HG02759 (cell line): ENCODE data around the gene USH2A.

ENCODE experiments used
- ATAC-seq: cut with Tn5 transposase; IDR thresholded peaks from one replicate; pipeline ENCODE4 v1.9.1; 2021; ENCODE audit warnings: mild to moderate bottlenecking, moderate library complexity; ENCODE audit not compliant: unreplicated experiment

The USH2A gene

DNA sequence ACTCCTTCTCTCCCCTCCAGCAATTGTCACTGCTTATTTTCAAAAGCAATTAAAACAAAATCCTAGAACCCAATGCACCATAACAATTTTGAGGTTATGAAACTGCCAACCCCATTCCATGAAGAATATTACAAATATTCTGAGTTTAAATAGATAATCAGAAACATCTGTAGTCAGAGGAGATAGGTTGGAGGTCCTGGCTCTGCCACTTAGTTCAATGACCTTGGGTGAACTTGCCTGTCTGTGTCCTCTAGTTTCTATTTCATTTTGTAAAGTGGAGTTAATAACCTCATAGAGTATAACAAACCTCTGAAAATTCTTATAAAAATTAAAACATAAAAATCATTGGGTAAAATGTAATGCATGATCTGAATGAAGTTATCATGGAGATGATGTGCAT lies 691.5 kb downstream of the USH2A start:
- no peak for ATAC-seq

DNA sequence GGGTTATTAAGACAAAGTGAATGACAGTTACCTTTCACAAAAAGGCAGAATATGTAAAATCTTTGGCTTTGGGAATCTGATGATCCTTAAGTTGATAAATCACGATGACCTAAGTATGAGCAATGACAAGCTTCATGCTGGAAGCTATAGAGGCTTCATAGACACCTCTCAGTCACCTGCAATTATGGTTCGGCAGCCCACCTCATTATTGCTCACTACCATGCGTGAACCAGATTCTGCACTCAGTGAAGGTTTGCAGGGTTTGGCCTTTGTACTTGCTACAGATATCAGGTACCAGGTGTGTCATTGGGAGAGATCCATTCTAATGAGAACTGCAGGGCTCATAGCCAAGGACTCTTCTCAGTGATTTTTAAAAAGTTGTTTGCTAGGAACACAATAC lies 692.6 kb downstream of the USH2A start:
- no peak for ATAC-seq

DNA sequence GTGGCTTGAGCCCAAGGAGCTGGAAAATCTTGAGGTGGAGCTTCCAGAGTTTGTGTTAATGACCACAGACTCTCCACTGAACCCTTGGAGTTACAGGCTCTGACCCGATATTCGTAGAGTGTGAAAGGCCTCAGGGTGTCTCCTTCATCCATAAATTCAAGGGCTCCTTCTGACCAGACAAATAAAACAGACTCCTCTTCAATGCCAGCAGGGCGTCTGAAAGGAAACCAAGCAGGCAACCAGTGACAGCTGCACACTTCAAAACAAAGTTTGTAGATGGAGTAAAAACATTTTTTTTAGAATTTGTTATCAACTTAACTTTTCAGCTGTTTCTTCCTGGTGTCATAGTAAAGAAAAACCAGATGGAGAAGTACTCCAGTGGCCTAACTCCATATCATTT lies 695.1 kb downstream of the USH2A start:
- no peak for ATAC-seq

DNA sequence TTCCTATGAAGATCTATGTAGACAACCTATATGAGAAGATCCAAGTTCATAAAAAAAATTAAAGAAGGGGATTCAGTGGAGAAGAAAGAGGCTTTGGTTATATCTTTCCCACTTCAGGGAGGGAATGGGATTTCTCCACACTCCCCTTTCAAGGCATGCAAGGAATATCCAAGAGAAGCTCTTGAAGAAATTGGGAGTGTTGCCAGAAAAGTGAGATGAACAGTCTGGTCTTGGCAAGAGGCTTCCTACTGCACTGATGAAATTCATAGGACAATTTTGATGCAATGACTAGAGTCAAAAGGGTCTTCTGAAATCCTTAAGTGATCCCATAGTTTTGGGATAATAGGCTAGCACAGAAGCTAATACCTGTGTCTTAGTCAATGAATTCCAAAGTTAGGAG lies 703.1 kb downstream of the USH2A start:
- no peak for ATAC-seq

DNA sequence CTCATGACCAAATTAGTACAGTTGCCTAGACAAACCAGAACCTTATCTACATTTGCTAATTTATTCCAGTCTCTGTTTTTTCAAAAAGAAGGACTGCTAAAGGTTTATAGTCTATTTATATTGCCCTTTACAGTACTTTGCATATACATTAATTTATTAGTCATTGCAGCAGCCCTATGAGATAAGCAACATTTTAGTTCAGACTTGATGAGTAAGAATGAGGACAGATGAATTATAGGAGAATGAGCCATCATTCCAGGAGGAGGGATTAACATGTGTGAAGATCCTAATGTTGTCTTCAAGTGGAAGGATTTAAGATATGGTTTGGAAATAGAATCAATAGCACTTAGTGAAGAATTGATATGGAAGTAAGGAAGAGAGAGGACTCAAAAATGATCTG lies 703.7 kb downstream of the USH2A start:
- no peak for ATAC-seq

DNA sequence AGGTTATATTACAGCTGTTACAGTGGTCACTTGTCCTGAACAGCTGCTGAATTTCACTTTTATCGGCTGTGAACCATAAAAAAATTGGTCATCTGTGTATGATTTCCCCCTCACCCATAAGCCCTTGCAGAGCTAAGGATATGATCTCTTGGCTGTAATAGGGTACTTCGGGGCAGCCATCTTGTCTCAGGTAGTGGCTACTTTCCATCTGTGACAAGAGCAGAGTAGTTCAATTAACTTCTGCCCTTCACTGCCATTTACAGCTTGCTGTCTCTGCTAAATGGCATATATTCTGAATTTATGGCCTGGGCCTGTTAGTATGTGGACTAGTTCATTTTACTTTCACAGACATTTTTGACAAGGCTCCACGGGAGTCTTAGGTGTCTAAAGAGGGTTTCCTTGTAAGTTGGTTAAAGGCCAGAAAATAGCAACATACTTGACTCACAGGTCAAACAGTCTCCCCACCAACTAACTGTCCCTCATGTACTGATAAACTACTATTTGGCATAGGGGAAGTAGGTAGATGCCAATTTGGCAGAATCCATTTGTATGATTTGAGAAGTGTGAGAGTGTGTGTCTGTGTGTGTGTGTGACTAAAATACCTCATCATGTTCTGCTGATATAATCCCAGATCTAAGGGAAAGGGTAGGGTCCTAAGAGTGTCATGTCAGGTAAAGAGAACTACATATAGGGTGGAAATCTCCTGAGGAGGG lies 704.5 kb downstream of the USH2A start:
- ATAC-seq: no peak

DNA sequence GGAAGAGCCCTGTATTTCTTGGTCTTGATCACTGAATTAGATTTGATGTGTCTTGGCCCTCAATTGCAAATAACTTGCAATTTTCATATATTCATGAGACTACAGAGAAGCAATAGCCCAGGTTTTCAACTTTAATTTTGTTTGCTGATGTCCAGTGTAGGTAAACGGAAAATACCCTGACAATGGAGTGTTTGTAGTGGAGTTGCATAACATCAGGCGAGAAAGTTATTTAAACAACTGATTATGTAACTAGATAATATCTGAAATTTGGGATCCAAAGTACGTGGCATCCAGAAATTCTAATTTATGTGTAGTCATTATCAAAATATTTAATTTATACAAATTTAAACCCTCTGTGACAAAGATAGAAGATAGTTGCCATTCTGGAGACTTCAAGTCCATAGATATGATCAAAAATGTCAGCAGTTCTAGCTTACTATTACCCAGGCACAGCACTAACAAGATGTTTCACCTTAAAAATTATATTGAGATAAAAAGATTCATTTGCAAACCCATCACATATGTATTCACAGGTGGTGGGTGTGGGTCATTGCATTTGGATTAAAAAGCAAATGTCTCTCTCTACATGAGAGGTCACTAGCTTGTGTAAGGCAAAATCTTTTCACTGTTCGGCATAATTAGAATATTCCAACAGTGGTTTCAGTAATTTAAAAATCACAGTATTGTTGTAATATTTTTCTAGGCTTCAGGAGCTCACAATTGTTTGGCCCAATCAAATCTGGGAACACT lies 705.4 kb downstream of the USH2A start:
- no peak for ATAC-seq

DNA sequence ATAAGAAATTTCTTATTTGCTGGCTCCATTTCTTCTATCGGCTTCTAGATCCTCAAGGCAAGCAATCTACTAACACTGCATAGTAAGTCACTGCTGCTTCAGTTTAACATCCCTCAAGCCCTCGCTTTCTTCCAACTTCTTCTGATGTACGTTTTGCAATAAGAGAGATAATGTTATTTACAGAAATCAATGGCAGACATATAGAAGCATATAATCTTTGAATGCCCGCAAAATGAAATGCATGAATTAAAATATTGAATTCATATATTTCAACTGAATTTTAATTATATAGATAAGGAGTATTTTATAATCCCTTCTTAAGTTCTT lies 712.4 kb downstream of the USH2A start:
- no peak for ATAC-seq

DNA sequence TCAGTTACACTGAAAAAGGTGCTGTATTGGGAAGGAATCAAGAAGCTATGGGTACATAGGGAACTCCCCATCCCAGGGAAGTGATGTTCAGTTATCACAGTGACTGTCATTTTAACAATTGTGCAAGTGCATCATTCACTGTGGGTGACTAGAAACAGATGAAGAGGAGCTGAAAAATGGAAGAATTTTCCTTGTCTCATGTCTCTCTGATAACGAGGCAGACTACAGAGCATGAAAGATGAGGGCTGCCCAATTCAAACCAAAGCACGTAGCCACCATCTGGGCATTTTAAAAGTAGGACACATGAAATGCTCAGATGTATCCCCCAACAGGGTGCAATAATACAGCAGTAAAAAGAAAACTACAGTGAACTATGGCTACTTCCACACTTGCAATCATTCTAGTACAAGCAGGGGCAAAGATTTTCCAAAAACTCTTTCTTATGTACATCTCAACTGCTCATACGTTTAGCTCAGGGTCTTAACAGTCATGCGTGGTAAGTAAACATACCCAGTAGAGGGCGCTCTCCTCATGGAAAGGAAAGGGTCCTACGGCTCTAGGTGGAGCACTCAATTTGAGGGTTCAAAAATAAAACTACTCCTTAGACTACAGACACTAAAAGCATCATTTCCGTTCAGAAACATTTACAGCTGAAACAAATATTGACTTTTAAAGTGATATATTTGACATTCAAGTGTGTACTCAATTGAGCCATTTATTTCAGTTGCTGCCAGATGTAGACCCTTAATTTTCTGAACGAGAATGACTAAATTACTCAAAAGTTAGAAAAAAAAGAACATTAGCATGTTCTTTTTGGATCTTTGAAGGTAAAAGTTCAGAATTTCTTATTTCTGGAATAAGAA lies 713.0 kb downstream of the USH2A start:
- peak; percentile 93 for ATAC-seq

DNA sequence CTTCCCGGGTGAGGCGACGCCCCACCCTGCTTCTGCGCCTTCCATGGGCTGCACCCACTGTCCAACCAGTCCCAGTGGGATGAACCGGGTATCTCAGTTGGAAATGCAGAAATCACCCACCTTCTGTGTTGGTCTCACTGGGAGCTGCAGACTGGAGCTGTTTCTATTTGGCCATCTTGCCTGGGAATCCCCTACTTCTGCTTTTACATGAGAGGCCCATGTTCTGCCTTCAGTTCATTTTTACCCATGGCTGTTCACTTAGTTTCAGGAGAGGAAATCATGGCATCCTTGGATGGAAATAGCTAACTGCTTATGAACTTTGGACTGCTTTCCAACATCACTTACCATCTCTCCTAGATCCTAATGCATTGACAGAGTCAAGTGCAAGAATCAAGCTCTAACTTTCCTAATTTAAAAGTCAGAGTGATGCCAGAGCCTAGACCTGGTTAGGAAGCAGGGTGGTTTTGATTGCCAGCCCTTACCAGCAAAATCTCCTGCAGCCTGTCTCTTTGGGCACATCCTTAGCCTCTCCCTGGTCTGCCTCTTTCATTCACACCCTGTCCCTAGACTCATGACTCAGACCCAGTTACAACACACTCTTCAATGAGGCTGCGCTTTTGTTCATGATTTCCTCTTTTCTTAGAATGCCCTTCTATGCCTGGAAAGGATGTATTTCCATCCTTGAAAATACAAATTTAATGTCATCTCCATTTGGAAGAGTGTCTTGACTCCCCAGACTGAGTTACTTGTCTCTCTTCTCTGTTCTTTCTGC lies 719.0 kb downstream of the USH2A start:
- ATAC-seq: peak; percentile 82

DNA sequence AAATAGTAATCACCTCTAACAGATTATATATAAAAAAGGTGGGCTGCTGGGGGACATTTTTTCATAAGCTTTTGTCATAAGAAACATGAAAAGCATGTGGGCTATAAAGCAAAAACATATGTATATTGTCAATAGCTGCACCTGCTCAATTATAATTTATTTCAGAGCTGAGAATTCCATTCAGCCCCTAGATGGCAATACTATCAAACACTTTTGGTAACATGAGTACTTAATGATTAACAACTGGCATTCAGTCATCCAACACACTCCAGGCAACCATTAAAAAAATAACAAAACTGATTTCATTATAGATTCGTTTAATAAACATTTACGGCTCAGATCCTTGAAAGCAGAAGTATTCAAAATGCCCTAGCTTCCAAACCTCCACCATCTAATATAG lies 741.0 kb downstream of the USH2A start:
- no peak for ATAC-seq

DNA sequence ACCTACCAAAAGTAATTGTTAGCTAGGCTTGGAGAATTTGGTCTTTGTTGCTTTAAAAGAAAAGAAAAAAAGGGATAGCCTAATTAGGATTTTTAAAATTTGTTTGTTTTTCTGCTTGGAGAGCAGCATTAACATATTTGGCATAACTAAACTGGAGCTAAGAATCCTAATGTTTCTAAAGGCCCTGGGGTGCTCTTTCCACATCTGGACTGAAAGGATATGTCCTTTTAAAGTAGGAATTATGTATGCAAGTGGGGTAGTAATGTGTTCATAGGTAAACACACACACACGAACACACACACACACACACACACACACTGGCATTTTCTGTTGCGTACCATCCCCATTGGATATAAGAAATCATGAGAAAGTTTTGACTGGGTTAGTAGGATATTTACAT lies 742.2 kb downstream of the USH2A start:
- no peak for ATAC-seq

DNA sequence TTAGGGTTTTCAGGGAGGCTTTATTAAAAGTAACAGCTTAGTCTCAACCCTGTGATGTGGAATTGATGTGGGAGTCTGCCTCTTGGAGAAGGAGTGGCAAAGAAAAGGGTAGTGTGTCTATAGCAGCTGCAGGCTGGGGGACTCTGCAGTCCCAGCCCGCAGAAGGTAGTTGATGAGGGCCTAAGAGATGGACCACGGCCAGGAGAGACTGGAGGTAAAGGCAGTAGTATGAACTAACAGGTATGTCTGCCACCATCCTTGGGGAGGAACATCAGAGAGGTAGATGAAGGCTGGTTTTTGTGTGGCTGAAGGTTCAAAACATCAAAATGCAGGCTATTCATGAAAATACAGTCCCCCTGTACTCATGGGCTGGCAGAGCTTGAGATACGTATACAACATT lies 744.0 kb downstream of the USH2A start:
- no peak for ATAC-seq

DNA sequence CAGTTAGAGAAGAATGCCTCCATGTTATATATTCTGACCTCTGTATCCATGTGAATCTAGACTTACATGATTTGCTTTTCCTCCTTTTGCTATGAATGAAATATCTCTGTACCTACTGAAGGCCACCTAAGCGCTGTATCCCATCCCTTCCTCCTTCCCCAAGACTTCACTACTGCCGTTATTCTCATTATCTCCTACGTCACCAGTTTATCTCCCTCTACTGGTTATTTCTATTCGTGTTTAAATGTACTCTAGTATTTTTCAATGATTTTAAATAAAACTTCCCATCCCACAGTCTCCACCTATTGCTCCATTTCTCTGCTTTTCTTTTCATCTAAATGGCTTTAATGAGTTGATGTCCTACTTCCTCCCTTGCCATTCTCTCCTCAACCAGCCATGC lies 746.1 kb downstream of the USH2A start:
- no peak for ATAC-seq

DNA sequence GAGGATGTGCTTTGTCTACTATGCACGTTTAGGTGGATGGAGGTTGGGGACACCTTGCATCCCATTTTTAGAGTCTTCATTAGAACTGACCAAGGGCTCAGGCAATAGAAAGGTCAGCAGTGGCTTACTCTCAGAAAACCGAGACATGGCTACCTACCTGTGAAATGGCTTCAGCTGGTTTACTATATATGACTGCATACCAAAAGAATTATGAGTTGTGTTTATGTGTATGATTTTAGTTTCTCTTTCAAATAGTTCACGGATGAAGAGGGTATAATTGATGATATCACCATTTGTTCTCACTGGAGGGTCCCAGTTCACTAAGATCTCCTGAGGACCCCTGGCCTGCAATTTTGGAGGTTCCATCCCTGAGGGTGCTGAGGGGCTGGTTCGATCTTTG lies 749.3 kb downstream of the USH2A start:
- ATAC-seq: no peak

DNA sequence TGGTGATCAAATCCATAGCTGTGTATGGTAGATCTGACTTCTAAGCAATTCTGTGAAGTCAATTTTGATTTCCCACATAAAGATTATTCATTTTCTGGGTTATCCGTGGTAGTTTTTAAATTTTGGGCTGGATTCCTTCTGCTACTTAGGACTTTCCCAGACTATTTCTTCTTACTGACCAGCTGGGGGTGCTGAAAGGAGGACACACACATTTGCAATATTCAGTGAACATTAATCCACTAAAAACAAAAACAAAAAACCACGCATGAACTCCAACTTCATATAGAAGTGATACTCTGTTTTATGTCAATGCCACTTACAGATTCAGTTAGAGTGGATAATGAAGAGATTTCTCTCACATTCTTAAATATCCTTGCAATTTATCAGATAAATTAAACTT lies 750.8 kb downstream of the USH2A start:
- ATAC-seq: no peak

DNA sequence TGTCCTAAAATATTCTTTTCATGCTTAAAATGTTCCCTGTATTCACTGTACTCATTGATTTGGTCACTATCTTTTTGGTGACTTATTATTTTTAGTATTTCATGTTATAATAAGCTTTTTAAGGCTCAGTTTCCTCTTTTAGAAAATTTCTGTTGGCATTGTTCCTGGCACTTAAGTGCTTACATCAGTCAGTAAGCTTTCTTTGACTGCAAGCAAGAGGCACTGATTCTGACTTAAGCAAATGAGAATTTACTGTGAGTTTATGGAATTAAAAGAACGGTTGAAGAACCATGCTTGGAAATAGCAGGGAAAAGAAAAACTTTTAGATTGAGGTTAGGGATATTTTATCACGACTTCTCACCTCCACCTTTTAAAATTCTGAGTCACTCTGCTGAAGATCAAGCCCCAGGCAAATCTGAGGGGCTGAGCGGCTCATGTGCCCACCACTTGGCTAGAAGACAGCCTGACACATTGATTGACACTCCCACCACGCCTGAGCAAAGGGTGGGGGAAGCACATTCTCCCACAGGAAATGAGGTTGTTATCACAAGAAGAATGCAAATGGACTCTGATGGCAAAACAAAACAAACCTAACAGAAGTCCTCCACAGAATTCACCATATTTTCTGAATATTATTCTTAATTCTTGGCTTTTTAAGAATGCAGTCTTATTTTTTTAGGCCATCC lies 753.3 kb downstream of the USH2A start:
- ATAC-seq: no peak

DNA sequence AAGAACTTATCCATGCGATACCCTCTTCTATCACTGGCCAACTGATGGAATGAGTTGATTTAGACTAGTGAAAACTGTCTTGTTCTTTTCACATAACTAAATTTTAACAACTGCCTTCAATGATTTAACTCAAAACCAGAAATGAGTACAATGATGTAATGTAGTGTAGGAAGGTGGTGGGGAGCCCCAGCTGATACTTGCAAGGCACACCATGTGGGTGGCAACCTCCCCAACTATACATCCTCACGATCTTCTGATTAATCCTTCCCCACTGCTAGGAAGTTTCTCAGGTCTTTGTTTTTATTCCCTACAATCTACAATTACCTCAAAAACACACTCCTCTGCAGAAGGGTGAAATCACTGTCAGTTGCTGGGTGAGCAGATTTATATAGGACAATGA lies 755.5 kb downstream of the USH2A start:
- no peak for ATAC-seq

DNA sequence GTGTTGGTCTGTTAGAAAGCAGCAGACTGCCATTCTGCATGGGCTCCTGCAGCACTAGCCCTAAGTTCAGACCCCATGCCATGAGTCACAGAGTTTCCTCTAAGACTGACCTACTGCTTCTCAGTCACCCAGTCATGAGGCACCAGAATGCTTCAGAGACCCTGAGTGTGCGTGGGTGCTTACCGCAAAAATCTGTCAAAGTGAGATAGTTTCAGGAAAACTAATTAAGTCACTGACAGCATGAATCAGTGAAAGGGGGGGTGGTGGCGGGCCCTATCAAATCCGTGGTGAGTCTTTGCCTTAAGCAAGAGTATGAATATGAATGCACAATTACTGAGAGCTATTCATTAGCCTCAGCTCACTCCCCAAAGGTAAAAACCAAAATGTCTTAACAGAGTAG lies 758.0 kb downstream of the USH2A start:
- no peak for ATAC-seq

DNA sequence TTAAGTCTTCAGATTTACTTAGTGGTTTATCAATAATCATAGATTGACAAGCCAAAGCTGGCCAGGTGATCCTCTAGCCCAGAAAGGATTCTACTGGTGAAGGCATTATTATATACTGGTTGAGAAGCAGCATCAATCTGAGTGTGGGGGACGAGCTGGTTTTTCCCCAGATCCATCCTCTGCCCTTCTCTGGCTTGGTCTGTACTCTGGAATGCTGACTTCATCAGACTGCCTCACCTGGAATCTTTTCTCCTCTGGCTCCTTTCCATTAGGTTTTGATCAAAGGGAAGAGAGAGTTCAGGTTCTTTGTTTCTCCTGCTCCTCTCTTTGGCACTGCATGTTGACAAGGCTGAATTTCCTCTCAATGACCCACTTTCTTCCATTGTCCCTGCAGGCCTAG lies 762.2 kb downstream of the USH2A start:
- ATAC-seq: no peak

DNA sequence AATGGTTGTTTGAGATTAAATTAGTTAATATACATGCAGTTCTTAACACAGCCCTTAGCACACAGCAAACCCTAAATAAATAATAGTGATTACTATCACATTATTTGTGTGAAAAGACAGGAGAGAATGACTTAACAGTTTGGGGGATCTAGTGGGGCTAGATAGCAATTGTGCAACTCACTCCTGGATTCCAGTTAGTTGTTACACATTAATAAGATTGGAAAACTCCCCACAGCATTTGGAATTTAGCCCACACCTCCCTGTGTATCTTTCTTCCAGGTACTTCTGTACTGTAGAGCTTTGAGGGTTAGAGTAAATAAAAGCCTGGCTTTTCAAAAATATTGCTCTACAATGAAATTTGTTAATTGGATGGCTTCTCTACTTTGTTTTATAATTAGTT lies 763.0 kb downstream of the USH2A start:
- ATAC-seq: no peak
